Ascending aorta (tissue), 2 donors: ENCODE results near the gene MT1E. TPM values are rescaled to one million over a fixed set of nuclear protein-coding genes. Genes with fewer than 3 reads are reported as not detected.
A peak's percentile ranks its signal among the peaks of the same experiment; 100 is the strongest.

Experiments
- DNase-seq, 2 donors: peaks; one replicate each; pipeline ENCODE4 v3.0.0-alpha.2; 2019; ENCODE audit warnings: low spot score in 2 of 2
- H3K27ac ChIP-seq, 2 donors: fragments of 200-600 bp; sonication (generic); one replicate each; pipeline ENCODE4 v1.5.1; 2016 to 2017; ENCODE audit warnings: mild to moderate bottlenecking in 1 of 2
- H3K27me3 ChIP-seq: fragments of 200-600 bp; sonication (generic); one replicate; pipeline ENCODE4 v1.5.1; 2017
- H3K36me3 ChIP-seq, 2 donors: fragments of 200-600 bp; sonication (generic); one replicate each; pipeline ENCODE4 v1.5.1; 2016
- H3K4me1 ChIP-seq, 2 donors: fragments of 200-600 bp; sonication (generic); one replicate each; pipeline ENCODE4 v1.5.1; 2016 to 2017; ENCODE audit warnings: mild to moderate bottlenecking in 1 of 2
- H3K4me3 ChIP-seq, 2 donors: fragments of 200-600 bp; sonication (generic); one replicate each; pipeline ENCODE4 v1.5.1; 2016 to 2017; ENCODE audit warnings: mild to moderate bottlenecking in 1 of 2
- H3K9me3 ChIP-seq, 2 donors: fragments of 200-600 bp; sonication (generic); one replicate each; pipeline ENCODE4 v1.5.1; 2016
- intact Hi-C: fragments of 100-400 bp; cut with DNase I; formaldehyde crosslinking; loops from one replicate; pipeline ENCODE4 v1.15.1; 2023
- total RNA-seq: library from RNA; depleted of rRNA; stranded (reverse); fragments of >200 nt; gene quantifications from one replicate; pipeline ENCODE4 v1.1.0, GENCODE V29; 2016
- TF ChIP-seq, protein P1 (sequence below), 3 experiments: fragments of 200-600 bp in 2 of 3; fragments of 450-650 bp in 1 of 3; sonication (generic) in 2 of 3; IDR thresholded peaks; one replicate each; pipeline ENCODE4 v1.5.1; 2016 to 2019; ENCODE audit warnings: antibody characterized with exemption in 3 of 3, mild to moderate bottlenecking in 1 of 3, moderate library complexity in 1 of 3

Gene MT1E
- total RNA-seq, 1 donor from 2014 or later: 456 TPM

DNA sequence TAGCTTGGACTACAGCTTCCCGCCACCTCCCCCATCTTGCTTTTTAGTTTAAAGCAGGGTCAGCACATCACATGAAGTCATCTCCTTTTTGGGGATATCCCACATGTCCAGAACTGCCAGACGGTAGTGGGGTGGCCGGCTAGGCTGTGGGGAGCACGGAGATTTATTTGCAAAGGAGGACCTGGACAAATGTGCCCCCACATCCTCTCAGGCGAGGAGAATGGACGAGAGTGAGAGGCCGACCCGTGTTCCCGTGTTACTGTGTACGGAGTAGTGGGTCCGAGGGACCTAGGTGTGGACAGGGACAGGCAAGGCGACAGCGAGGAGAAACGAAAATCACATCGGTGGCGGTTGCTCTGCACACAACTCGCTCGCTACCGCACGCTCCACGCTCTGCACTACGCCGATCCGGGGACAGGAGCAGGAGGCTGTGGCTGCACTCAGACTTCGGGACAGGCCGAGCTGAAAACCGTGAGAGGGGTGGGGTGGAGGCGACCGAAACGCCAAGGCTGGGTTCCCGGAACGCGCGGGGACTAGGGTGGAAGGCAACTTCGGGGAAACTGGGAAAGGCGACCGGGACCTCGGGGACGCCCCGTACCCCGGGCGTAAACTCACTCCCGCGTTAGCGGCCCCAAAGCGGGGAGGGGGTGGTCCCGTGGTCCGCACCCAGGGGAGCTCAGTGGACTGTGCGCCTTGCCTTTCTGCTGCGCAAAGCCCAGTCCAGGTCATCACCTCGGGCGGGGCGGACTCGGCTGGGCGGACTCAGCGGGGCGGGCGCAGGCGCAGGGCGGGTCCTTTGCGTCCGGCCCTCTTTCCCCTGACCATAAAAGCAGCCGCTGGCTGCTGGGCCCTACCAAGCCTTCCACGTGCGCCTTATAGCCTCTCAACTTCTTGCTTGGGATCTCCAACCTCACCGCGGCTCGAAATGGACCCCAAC lies 12.5 kb downstream of the MT1E start, which contains the start of gene MT1A:
Gene MT1A, plus strand, starts transcription at position 853 of the 937 bp plus-strand sequence. Its CDS starts 73 bp downstream, at position 926.
- H3K4me3 ChIP-seq: peak within 1 kb of the TSS; percentile 60 to 64
- H3K27ac ChIP-seq: peak within 1 kb of the TSS; percentile 72 to 82
- no peaks in the 10 kb centered on the region for H3K27me3 ChIP-seq
- no peaks in the 10 kb centered on the region for H3K9me3 ChIP-seq
- intact Hi-C loops: loop anchor here (1.0 to 10.0 kb wide), 2 partner anchors 30 to 547 kb away; partner anchors contain the start of genes MT2A, PSME3IP1 and RSPRY1
- no peaks in the 10 kb centered on the region for H3K36me3 ChIP-seq
- TF ChIP-seq, protein P1, sequence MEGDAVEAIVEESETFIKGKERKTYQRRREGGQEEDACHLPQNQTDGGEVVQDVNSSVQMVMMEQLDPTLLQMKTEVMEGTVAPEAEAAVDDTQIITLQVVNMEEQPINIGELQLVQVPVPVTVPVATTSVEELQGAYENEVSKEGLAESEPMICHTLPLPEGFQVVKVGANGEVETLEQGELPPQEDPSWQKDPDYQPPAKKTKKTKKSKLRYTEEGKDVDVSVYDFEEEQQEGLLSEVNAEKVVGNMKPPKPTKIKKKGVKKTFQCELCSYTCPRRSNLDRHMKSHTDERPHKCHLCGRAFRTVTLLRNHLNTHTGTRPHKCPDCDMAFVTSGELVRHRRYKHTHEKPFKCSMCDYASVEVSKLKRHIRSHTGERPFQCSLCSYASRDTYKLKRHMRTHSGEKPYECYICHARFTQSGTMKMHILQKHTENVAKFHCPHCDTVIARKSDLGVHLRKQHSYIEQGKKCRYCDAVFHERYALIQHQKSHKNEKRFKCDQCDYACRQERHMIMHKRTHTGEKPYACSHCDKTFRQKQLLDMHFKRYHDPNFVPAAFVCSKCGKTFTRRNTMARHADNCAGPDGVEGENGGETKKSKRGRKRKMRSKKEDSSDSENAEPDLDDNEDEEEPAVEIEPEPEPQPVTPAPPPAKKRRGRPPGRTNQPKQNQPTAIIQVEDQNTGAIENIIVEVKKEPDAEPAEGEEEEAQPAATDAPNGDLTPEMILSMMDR (IDR thresholded peaks at IDR 0.05): no peak
- H3K4me1 ChIP-seq: peaks cover 5 to 16% of the 10 kb centered on the region in 2 donors
- peak; percentile 50 to 91 for DNase-seq

DNA sequence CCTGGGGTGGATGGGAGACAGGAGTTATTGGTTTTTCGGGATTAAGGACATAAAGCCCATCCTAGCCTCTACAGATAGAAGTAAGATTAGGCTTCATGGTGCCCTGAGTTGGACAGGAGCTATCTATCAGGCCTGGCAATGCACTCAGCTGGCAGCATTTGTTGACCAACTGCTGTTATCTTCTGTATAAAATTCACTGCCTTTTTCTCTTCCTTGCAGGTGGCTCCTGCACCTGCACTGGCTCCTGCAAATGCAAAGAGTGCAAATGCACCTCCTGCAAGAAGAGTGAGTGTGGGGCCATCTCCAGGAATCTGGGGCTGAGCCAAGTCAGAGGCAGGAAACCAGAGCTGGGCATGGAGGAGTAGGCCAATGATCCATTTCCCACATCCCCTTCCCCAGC lies 13.5 kb downstream of the MT1E start:
- Histone ChIP-seq H3K4me3 (no peak overlapping the region), H3K27me3 (no peaks in the 10 kb centered on the region), H3K36me3 (no peaks in the 10 kb centered on the region), H3K27ac (peak overlapping the region in 1 of 2 donors; percentile 82), H3K4me1 (peaks cover 6 to 24% of the 10 kb centered on the region in 2 donors), H3K9me3 (no peaks in the 10 kb centered on the region)
- intact Hi-C loops: loop anchor here (10.0 kb wide), 1 partner anchor 546 kb away; the partner anchor contains the start of genes PSME3IP1 and RSPRY1
- TF ChIP-seq, protein P1 (IDR thresholded peaks at IDR 0.05): no peak
- DNase-seq: no peak

DNA sequence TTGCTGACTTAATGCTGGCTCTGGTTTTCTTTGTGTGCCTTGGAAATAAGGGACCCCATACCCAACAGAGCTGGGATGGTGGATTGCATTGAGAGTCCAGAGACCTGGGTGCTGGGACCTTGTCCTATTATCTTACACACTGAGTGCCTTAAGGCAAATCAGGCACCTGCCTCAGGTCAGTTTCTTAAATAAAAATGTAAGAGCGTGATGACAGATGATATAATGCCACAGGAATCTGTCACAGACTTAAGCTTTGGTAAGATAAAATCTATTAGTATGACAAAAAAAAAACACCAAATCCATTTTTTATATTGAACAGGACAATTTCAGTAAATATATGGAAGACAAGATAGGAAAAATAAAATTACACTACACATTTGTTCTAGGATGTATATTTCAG lies 14.5 kb downstream of the MT1E start:
- Histone ChIP-seq H3K9me3 (no peaks in the 10 kb centered on the region), H3K27me3 (no peaks in the 10 kb centered on the region), H3K36me3 (no peaks in the 10 kb centered on the region), H3K4me3 (no peak overlapping the region), H3K27ac (no peak overlapping the region), H3K4me1 (peaks cover 6 to 24% of the 10 kb centered on the region in 2 donors)
- TF ChIP-seq, protein P1 (IDR thresholded peaks at IDR 0.05): no peak
- intact Hi-C loops: loop anchor here (5.0 kb wide), 1 partner anchor 123 kb away; no protein-coding TSS in a partner anchor
- DNase-seq: no peak

DNA sequence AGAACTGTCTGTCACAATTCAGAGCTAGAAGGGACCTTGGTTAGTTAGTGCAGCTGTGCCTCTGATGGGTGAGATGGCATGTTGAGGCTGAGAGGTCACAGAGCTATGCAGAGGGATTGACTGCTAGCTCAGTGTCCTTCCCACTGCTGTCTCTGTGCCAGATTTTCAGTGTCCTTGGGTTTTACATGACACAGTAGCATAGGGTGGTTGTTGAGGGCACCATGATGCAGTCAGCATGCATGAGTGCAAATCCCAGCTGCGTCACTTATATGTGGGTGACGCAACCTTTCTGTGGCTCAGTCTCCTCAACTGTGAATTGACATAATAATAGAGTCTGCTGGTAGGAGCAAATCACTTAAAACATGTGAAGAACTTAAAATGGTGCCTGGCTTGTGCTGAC lies 15.6 kb downstream of the MT1E start:
- no peaks in the 10 kb centered on the region for H3K27me3 ChIP-seq
- no peak for DNase-seq
- H3K9me3 ChIP-seq: no peaks in the 10 kb centered on the region
- H3K4me3 ChIP-seq: no peak overlapping the region
- peaks cover 6 to 24% of the 10 kb centered on the region in 2 donors for H3K4me1 ChIP-seq
- TF ChIP-seq, protein P1 (IDR thresholded peaks at IDR 0.05): no peak
- intact Hi-C loops: loop anchor here (5.0 kb wide), 1 partner anchor 124 kb away; no protein-coding TSS in a partner anchor
- no peak overlapping the region for H3K27ac ChIP-seq
- H3K36me3 ChIP-seq: no peaks in the 10 kb centered on the region

DNA sequence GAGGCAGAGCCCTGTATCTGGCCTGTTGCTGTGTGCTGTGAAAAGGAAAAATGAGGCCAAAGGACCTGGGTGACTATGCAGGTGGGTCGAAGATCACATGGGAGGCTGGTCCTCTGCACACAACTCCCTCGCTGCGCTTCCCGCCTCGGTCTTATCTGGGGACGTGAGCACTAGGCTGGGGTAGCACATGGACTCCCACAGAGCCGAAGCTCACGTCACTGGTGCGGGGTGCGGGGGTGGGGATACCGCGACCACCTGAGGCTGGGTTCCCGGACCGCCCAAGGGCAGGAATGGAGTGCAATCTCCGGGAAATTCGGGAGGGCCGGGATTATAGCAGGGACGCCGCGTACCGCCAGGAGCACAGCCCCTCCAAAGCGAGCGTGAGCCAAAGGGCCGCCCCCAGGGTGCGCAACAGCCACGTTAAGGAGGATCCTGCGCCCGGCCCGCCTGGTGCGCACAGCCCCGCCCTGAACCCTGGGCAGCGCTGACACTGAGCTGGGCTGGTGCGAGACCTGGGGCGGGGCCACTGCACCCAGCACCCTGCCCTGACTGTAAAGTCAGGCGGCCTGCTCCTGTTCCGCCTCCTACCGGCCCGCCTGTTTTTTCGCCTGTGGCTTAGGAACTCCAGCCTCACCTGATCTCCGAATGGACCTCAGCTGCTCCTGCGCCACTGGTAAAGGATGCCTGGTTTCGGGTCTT lies 17.6 kb downstream of the MT1E start:
- H3K36me3 ChIP-seq: no peaks in the 10 kb centered on the region
- H3K27ac ChIP-seq: peak overlapping the region; percentile 62 to 78
- H3K9me3 ChIP-seq: no peaks in the 10 kb centered on the region
- peak; percentile 50 to 91 for DNase-seq
- TF ChIP-seq, protein P1 (IDR thresholded peaks at IDR 0.05): peak; percentile 37 to 71 (median 53)
- peak overlapping the region; percentile 48 to 62 for H3K4me3 ChIP-seq
- H3K4me1 ChIP-seq: peaks cover 6 to 23% of the 10 kb centered on the region in 2 donors
- intact Hi-C loops: loop anchor here (5.0 kb wide), 1 partner anchor 126 kb away; no protein-coding TSS in a partner anchor
- no peaks in the 10 kb centered on the region for H3K27me3 ChIP-seq
